Ectodermal cell (in vitro differentiated cells): ENCODE results near the gene SEMA3E.
"Not testable (repeated sequence)": the region's sequence is repeated elsewhere in the genome, so short reads cannot be mapped to it uniquely, and the experiment has no call there.

Source experiments
- H3K27ac ChIP-seq: 2 replicates; pipeline ENCODE4 v1.7.0; 2013; ENCODE audit warnings: mild to moderate bottlenecking, low read depth, low read length; ENCODE audit not compliant: insufficient read depth, poor library complexity, severe bottlenecking
- H3K27me3 ChIP-seq: 2 replicates; pipeline ENCODE4 v1.7.0; 2013; ENCODE audit warnings: mild to moderate bottlenecking, low read length; ENCODE audit not compliant: insufficient read depth, control insufficient read depth, poor library complexity, severe bottlenecking
- H3K36me3 ChIP-seq: one replicate; pipeline ENCODE4 v1.7.0; 2013; ENCODE audit warnings: low read length; ENCODE audit not compliant: control insufficient read depth, insufficient read depth
- H3K4me1 ChIP-seq: one replicate; pipeline ENCODE4 v1.7.0; 2013; ENCODE audit warnings: low read length; ENCODE audit not compliant: control insufficient read depth, insufficient read depth
- H3K4me3 ChIP-seq: 2 replicates; pipeline ENCODE4 v1.7.0; 2013; ENCODE audit warnings: low read depth, low read length, control low read depth; ENCODE audit not compliant: insufficient read depth
- H3K9me3 ChIP-seq: 2 replicates; pipeline ENCODE4 v1.7.0; 2013; ENCODE audit warnings: mild to moderate bottlenecking, low read length, moderate library complexity; ENCODE audit not compliant: control insufficient read depth
- WGBS, 2 experiments: methylation state at CpG; one replicate each; pipeline ENCODE4 v1.1.7; 2013; ENCODE audit warnings: missing lambda C conversion rate in 2 of 2; 5-methylcytosine and 5-hydroxymethylcytosine counted together

SEMA3E gene

DNA sequence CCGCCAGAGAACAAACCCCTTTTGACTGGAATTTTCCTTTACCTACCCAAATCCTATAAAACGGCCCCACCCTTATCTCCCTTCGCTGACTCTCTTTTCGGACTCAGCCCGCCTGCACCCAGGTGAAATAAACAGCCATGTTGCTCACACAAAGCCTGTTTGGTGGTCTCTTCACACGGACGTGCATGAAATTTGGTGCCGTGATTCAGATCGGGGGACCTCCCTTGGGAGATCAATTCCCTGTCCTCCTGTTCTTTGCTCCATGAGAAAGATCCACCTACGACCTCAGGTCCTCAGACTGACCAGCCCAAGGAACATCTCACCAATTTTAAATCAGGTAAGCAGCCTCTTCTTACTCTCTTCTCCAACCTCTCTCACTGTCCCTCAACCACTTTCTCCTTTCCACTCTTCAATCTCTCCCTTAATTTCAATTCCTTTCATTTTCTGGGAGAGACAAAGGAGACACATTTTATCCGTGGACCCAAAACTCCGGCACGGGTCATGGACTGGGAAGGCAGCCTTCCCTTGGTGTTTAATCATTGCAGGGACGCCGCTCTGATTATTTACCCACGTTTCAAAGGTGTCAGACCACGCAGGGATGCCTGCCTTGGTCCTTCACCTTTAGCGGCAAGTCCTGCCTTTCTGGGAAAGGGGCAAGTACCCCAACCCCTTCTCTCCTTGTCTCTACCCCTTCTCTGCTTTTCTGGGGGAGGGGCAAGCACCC is 188.8 kb downstream of the SEMA3E start:
- not testable (repeated sequence) for H3K27ac ChIP-seq, H3K9me3 ChIP-seq, H3K4me1 ChIP-seq, H3K27me3 ChIP-seq, H3K36me3 ChIP-seq
- WGBS, 2 experiments = 1 to 2% methylated on average over 17 to 18 of the region's 18 CpGs
- peak overlapping the region; percentile 16 for H3K4me3 ChIP-seq

DNA sequence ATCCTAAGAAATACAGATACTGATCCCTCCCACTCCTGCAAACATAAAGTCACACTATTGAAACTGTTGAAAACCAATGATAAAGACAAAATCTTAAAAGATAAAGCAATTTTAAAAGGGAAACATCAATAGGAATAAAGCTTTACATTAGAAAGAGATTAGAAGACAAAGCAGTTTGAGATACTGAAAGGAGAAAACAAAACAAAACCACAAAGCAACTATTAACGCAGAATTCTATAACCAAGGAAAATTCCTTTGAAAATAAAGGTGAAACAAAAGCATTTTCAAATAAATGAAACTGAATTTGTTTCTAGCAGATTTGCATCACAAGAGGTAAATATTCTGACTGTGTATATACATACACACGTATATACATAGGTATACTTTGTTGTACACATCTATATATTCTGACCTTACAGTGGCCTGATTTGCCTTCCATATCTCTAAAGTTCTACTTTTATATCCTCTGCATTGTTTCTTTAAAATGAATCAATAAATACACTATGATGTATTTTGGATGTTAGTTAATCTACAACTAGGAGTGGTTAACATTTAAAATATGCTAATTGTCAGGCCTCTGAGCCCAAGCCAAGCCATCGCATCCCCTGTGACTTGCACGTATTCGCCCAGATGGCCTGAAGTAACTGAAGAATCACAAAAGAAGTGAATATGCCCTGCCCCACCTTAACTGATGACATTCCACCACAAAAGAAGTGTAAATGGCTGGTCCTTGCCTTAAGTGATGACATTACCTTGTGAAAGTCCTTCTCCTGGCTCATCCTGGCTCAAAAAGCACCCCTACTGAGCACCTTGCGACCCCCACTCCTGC is 189.6 kb downstream of the SEMA3E start:
- not testable (repeated sequence) for H3K4me1 ChIP-seq, H3K9me3 ChIP-seq, H3K36me3 ChIP-seq, H3K27me3 ChIP-seq, H3K27ac ChIP-seq, H3K4me3 ChIP-seq
- 3 to 18% methylated on average over 1 to 2 of the region's 6 CpGs for WGBS, 2 experiments

DNA sequence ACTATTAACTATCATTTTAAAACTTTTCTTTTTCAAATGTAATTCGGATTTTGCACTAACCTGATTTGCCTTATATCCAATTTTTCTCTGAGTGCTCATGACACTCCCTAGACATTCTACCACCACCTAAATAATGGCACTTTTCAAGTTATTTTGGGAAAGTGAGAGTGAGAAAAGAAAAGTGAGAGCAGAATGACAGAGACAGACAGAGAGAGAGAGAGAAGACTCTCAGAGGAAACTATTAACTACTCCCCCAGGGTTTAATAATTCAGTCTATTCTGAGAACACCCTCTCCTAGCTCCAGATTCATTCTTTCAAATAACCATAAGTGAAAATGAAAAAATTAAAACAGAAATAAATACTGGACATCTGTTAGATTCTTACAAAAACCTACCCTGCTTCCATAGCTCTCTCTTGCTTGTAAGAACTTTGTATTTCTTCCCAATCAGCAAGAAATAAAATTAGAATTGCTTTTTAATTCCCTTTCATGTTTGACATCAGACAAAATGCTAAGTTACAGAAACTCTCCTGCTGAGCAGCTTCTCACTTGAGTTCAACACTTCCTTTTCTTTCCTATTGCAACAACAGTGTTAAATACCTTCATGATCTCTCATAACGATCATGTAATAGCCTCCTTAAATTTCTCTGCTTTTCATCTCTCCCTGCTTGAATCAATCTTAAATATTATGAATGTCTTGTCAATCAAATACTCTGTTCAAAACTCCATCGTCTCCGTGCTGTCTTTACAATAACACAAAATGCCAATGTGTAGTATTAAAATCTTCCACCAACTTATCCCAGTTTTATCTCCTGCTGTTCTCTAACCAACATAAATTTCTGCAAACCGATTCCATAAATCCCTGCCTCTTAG is 191.7 kb downstream of the SEMA3E start:
- no peak overlapping the region for H3K4me3 ChIP-seq
- no peak overlapping the region for H3K27ac ChIP-seq
- H3K36me3 ChIP-seq = no peaks in the 10 kb centered on the region
- no peaks in the 10 kb centered on the region for H3K27me3 ChIP-seq
- no peaks in the 10 kb centered on the region for H3K9me3 ChIP-seq
- 21 to 29% methylated on average over 5 of the region's 5 CpGs for whole genome bisulfite sequencing, 2 experiments
- H3K4me1 ChIP-seq = peaks cover 9% of the 10 kb centered on the region

DNA sequence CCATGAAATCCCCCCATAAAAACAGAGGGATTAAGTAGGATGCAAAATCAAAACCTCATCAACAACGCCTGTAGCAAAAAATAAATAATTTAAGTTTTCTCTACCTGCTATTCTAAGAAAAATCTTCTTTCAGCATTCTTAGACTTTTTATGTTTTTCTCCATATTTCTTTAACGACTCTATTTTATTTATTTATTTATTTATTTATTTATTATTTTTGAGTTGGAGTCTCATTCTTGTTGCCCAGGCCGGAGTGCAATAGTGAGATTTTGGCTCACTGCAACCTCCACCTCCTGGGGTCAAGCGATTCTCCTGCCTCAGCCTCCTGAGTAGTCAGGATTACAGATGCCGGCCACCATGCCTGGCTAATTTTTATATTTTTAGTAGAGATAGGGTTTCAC is 192.5 kb downstream of the SEMA3E start:
- Histone ChIP-seq H3K4me1 (peaks cover 16% of the 10 kb centered on the region), H3K27me3 (no peaks in the 10 kb centered on the region), H3K27ac (no peak overlapping the region), H3K4me3 (no peak overlapping the region), H3K36me3 (no peaks in the 10 kb centered on the region), H3K9me3 (no peaks in the 10 kb centered on the region)
- 89 to 90% methylated on average over 3 to 4 of the region's 5 CpGs for WGBS, 2 experiments

DNA sequence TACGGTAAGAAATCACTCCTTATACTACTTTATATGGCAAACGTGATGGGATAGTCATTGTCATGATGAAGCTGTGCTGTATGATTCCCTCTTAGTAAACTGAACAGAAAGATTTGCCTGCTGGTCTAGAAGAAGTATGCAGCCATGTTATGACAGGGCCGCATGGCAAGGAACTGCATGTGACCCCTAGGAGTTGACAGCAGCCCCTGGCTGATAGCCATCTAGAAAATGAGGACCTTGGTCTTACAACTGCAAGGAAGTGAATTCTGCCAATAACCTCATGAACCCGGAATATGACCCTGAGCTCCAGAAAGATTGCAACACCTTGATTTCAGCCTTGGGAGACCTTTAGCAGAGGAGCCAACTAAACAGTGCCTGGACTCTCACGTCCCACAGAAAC is 193.3 kb downstream of the SEMA3E start:
- Histone ChIP-seq H3K4me3 (no peak overlapping the region), H3K36me3 (no peaks in the 10 kb centered on the region), H3K27ac (no peak overlapping the region), H3K27me3 (no peaks in the 10 kb centered on the region), H3K4me1 (peaks cover 18% of the 10 kb centered on the region), H3K9me3 (no peaks in the 10 kb centered on the region)
- 86 to 91% methylated on average over 4 to 5 of the region's 5 CpGs for WGBS, 2 experiments

DNA sequence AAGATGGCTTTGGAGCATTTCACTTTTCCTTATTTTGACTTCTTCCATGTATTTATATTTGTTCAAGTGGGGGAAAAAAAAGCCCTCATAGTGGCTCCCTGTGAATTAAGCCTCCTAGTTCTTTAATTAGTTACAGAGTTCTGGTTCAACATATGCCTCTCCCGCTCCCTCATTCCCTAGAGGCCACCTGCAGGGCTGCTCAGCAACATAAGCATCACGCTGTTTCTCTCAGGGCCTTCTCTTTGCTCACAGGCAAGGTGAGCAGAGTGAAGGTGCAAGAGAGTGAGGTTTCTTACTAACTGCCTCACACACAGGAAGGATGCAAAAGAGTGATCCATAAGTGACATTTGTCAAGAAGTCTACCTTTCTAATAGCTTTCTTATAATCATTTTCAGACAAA is 196.7 kb downstream of the SEMA3E start:
- H3K27me3 ChIP-seq = no peaks in the 10 kb centered on the region
- no peak overlapping the region for H3K4me3 ChIP-seq
- H3K27ac ChIP-seq = peak overlapping the region; percentile 11
- no peaks in the 10 kb centered on the region for H3K9me3 ChIP-seq
- H3K36me3 ChIP-seq = no peaks in the 10 kb centered on the region
- peaks cover 17% of the 10 kb centered on the region for H3K4me1 ChIP-seq
- 19 to 23% methylated on average over 2 of the region's 2 CpGs for WGBS, 2 experiments

DNA sequence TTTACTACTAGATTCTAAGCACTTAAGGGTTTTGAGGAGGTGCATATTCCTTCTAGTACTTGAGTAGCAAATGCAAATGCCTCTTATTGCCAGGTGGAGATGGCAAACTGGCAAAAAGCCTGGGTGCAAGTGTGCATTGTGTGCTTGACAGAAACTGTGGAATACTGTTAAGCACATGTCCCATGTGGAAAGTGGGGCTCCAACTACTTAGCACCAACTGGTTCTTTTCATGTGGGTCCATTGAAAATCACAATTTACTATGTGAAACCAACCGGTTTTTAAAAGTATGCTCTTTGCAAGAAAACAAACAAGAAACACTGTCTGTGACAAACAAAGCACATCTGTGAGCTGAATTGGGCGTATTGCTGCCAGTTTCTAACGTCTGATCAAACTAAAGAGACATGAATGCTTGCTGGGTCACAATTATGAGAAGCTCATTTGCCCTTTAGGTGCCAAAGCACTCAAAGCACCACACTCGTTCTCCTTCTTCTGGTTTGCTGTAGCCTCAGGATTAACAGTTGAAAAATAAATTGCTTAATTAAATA is 197.4 kb downstream of the SEMA3E start:
- no peak overlapping the region for H3K4me3 ChIP-seq
- no peak overlapping the region for H3K27ac ChIP-seq
- no peaks in the 10 kb centered on the region for H3K27me3 ChIP-seq
- 48 to 65% methylated on average over 4 of the region's 4 CpGs for WGBS, 2 experiments
- H3K4me1 ChIP-seq = peaks cover 12% of the 10 kb centered on the region
- H3K9me3 ChIP-seq = no peaks in the 10 kb centered on the region
- H3K36me3 ChIP-seq = no peaks in the 10 kb centered on the region

DNA sequence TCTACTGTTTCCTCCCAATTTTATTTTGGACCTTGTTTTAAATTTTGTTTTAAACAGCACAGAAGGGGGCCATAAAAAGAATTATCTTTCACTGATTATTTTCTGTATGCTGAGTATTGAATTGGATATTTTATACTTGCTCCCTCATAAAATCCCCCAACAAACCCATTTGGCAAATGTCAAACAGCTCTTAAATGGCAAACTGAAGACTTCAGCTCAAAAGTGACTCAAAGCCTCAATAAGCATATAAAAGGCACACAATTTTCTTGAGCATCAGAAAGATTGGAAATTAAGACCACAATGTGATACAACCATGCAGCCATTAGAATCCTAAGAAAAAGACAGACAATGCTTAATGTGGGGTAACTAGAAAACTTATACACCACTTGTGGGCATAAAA is 199.2 kb downstream of the SEMA3E start:
- Histone ChIP-seq H3K27ac (no peak overlapping the region), H3K9me3 (no peaks in the 10 kb centered on the region), H3K4me1 (peaks cover 12% of the 10 kb centered on the region), H3K27me3 (no peaks in the 10 kb centered on the region), H3K4me3 (no peak overlapping the region), H3K36me3 (no peaks in the 10 kb centered on the region)

DNA sequence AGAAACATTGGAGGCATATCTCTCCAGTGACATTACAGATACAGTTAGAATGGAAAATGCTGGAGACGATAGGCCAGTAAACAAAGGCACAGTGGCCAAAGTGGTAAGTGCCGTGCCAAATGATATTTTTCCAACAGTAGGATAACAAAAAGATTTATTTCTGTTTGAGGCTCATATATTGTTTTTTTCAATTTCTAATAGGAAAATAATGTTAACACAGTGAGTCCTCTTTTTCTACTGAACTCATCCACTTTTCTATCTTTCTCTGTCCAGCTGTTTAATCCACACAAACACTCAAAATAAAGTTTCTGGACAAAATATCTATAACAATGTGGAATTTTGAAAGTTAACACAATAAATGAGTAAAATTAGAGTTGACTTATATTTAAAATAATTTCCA is 201.3 kb downstream of the SEMA3E start:
- Histone ChIP-seq H3K27me3 (no peaks in the 10 kb centered on the region), H3K27ac (no peak overlapping the region), H3K36me3 (no peaks in the 10 kb centered on the region), H3K4me1 (peaks cover 12% of the 10 kb centered on the region), H3K4me3 (no peak overlapping the region), H3K9me3 (no peaks in the 10 kb centered on the region)
- WGBS, 2 experiments = 92 to 96% methylated on average over 2 of the region's 2 CpGs
